ENCODE data around the gene ZIK1. TPM values are rescaled to one million over a fixed set of nuclear protein-coding genes. Genes with fewer than 3 reads are reported as not detected.

Gene ZIK1
- total RNA-seq, 1 donor: 12.1 TPM

- no peak overlapping the region for H3K4me3 ChIP-seq (ENCODE audit: low read depth, low read length)
- no peak for DNase-seq (ENCODE audit: low read depth)
- no peak for TF ChIP-seq CTCF (IDR thresholded peaks at IDR 0.05; ENCODE audit: insufficient read depth, low read depth, low read length)
Measured at GRCh38 chr19:57572415-57572947, 11.5 kb upstream of the ZIK1 start.

GRCh38 chr19:57576661-57577060 lies 7.3 kb upstream of the ZIK1 start:
- TF ChIP-seq CTCF (IDR thresholded peaks at IDR 0.05; ENCODE audit: insufficient read depth, low read depth, low read length): no peak
- no peak for DNase-seq (ENCODE audit: low read depth)
- H3K4me3 ChIP-seq (ENCODE audit: low read depth, low read length): no peak overlapping the region

GRCh38 chr19:57578487-57579205 lies 5.3 kb upstream of the ZIK1 start, which contains the start of gene ZNF416:
TSS of gene ZNF416 (minus strand) at chr19:57578911. CDS start at chr19:57578704, 207 bp downstream.
- H3K4me3 ChIP-seq (ENCODE audit: low read depth, low read length): peak within 1 kb of the TSS; percentile 90
- peak; percentile 99 for DNase-seq (ENCODE audit: low read depth)
- TF ChIP-seq CTCF (IDR thresholded peaks at IDR 0.05; ENCODE audit: insufficient read depth, low read depth, low read length): peak; percentile 16

GRCh38 chr19:57583104-57583520 lies 833 bp upstream of the ZIK1 start:
- DNase-seq (ENCODE audit: low read depth): no peak
- TF ChIP-seq CTCF (IDR thresholded peaks at IDR 0.05; ENCODE audit: insufficient read depth, low read depth, low read length): no peak
- peak overlapping the region; percentile 71 for H3K4me3 ChIP-seq (ENCODE audit: low read depth, low read length)

GRCh38 chr19:57587529-57587928 lies 3.6 kb downstream of the ZIK1 start:
- no peak for DNase-seq (ENCODE audit: low read depth)
- TF ChIP-seq CTCF (IDR thresholded peaks at IDR 0.05; ENCODE audit: insufficient read depth, low read depth, low read length): no peak
- H3K4me3 ChIP-seq (ENCODE audit: low read depth, low read length): no peak overlapping the region

GRCh38 chr19:57599377-57599760 lies 15.4 kb downstream of the ZIK1 start:
- TF ChIP-seq CTCF (IDR thresholded peaks at IDR 0.05; ENCODE audit: insufficient read depth, low read depth, low read length): no peak
- no peak for DNase-seq (ENCODE audit: low read depth)
- H3K4me3 ChIP-seq (ENCODE audit: low read depth, low read length): peak overlapping the region; percentile 71

Measured in fibroblast of villous mesenchyme (primary cell).